Caco-2 (cell line): Measurements from ENCODE around the gene FARP1. TPM values are rescaled to one million over a fixed set of nuclear protein-coding genes. Genes with fewer than 3 reads are reported as not detected.

Experiments
- BruUV-seq: library from RNA; stranded (reverse); fragments of 400-500 nt; replicated peaks from 2 replicates; lab custom pipeline; 2021; lab: Mats Ljungman, UMichigan
- CTCF ChIA-PET: fragments of 300-600 bp; sonication (Branson Sonifier 250); formaldehyde crosslinking; loops from one replicate; lab custom pipeline; 2022; ENCODE audit warnings: antibody characterized with exemption; lab: Charles Lee
- POLR2A ChIA-PET: fragments of 300-600 bp; sonication (Branson Sonifier 250); formaldehyde crosslinking; loops from one replicate; lab custom pipeline; 2022; ENCODE audit warnings: antibody characterized with exemption; lab: Charles Lee
- DNase-seq, 2 experiments: peaks; one replicate each; pipeline versions ENCODE4 v3.0.0 to v3.0.0-alpha.2; 2020 to 2022
- H3K27me3 ChIP-seq: replicated peaks from 2 replicates; pipeline ENCODE4 v1.6.0; 2011; ENCODE audit warnings: low read length; ENCODE audit not compliant: control insufficient read depth, insufficient read depth
- H3K36me3 ChIP-seq: 2 replicates; pipeline ENCODE4 v1.5.1; 2011; ENCODE audit warnings: low read length; ENCODE audit not compliant: control insufficient read depth, insufficient read depth
- H3K4me1 ChIP-seq: fragments of 250-450 bp; sonication (Bioruptor Pico); 2 replicates; pipeline ENCODE4 v1.5.1; 2020; ENCODE audit warnings: mild to moderate bottlenecking
- H3K4me3 ChIP-seq: 2 replicates; pipeline ENCODE4 v1.5.1; 2011; ENCODE audit warnings: low read depth, mild to moderate bottlenecking, control low read depth, low read length
- H3K9me3 ChIP-seq: fragments of 250-450 bp; sonication (Bioruptor Pico); 2 replicates; pipeline ENCODE4 v1.5.1; 2020; ENCODE audit warnings: mild to moderate bottlenecking, moderate library complexity
- H3K27ac Mint-ChIP-seq: one replicate; pipeline ENCODE4 v1.8.0; 2022; ENCODE audit warnings: mixed read lengths; ENCODE audit not compliant: unreplicated experiment
- H3K27me3 Mint-ChIP-seq: one replicate; pipeline ENCODE4 v1.8.0; 2022; ENCODE audit warnings: mixed read lengths; ENCODE audit not compliant: insufficient read depth, unreplicated experiment
- H3K36me3 Mint-ChIP-seq: one replicate; pipeline ENCODE4 v1.8.0; 2022; ENCODE audit warnings: mild to moderate bottlenecking, mixed read lengths; ENCODE audit not compliant: insufficient read depth, unreplicated experiment
- H3K4me1 Mint-ChIP-seq: one replicate; pipeline ENCODE4 v1.8.0; 2022; ENCODE audit warnings: low read depth, mixed read lengths; ENCODE audit not compliant: unreplicated experiment
- H3K4me3 Mint-ChIP-seq: one replicate; pipeline ENCODE4 v1.8.0; 2022; ENCODE audit warnings: mild to moderate bottlenecking, moderate library complexity, mixed read lengths; ENCODE audit not compliant: unreplicated experiment
- H3K9me3 Mint-ChIP-seq: one replicate; pipeline ENCODE4 v1.8.0; 2022; ENCODE audit warnings: mixed read lengths; ENCODE audit not compliant: unreplicated experiment
- intact Hi-C: fragments of 100-400 bp; cut with micrococcal nuclease; formaldehyde crosslinking; loops from one replicate; pipeline ENCODE4 v1.10.0; 2022; ENCODE audit not compliant: unreplicated experiment
- total RNA-seq: library from RNA; stranded (reverse); gene quantifications from 2 replicates; pipeline ENCODE4 v1.2.3, GENCODE V29; 2022
- TF ChIP-seq, protein P1 (sequence below), 2 experiments: fragments of 200-600 bp in 1 of 2; IDR thresholded peaks; 1 replicate in 1 of 2; 2 replicates in 1 of 2; pipeline versions ENCODE4 v1.5.1 to v1.8.0; 2011 to 2022; ENCODE audit warnings: antibody characterized with exemption in 1 of 2, control low read depth in 1 of 2, inconsistent platforms in 1 of 2, low read depth in 1 of 2, low read length in 1 of 2, mild to moderate bottlenecking in 1 of 2, moderate library complexity in 1 of 2; ENCODE audit not compliant: insufficient read depth in 1 of 2, severe bottlenecking in 1 of 2, unreplicated experiment in 1 of 2

Gene FARP1
- total RNA-seq, 1 experiment from 2014 or later = 189 TPM

DNA sequence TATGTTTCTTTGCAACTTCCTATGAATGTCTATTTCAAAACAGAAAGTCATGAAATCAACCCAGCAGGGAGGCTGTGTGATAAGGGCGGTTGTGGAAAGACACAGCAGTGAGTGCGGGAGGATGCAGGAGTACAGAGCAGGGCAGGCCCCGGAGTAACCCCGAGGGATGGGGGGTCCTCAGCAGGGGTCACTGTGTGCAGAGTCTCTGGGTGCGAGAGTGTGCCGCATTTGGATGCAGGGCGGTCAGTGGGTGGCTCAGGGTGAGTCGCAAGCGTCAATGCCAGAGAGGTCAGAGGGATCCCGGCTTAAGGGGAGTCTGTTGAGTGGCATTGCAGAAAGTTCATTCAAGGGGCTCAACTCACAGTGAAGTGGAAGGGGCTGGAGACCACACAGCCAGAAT lies 286.2 kb downstream of the FARP1 start:
- Histone ChIP-seq H3K4me1 (no peaks in the 10 kb centered on the region), H3K4me3 (no peak overlapping the region), H3K9me3 (no peaks in the 10 kb centered on the region), H3K27me3 (no peaks in the 10 kb centered on the region), H3K36me3 (peaks cover 3% of the 10 kb centered on the region)
- intact Hi-C loops = no loop called here
- H3K36me3 Mint-ChIP-seq = peaks cover 82% of the 10 kb centered on the region
- CTCF ChIA-PET = no interaction called here
- H3K27ac Mint-ChIP-seq = no peak overlapping the region
- TF ChIP-seq, protein P1, sequence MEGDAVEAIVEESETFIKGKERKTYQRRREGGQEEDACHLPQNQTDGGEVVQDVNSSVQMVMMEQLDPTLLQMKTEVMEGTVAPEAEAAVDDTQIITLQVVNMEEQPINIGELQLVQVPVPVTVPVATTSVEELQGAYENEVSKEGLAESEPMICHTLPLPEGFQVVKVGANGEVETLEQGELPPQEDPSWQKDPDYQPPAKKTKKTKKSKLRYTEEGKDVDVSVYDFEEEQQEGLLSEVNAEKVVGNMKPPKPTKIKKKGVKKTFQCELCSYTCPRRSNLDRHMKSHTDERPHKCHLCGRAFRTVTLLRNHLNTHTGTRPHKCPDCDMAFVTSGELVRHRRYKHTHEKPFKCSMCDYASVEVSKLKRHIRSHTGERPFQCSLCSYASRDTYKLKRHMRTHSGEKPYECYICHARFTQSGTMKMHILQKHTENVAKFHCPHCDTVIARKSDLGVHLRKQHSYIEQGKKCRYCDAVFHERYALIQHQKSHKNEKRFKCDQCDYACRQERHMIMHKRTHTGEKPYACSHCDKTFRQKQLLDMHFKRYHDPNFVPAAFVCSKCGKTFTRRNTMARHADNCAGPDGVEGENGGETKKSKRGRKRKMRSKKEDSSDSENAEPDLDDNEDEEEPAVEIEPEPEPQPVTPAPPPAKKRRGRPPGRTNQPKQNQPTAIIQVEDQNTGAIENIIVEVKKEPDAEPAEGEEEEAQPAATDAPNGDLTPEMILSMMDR (IDR thresholded peaks at IDR 0.05; ENCODE audit: insufficient read depth in 1 of 2, low read depth in 1 of 2, low read length in 1 of 2, severe bottlenecking in 1 of 2, unreplicated experiment in 1 of 2) = no peak
- H3K4me1 Mint-ChIP-seq = no peaks in the 10 kb centered on the region
- no peaks in the 10 kb centered on the region for H3K27me3 Mint-ChIP-seq
- no TSS peak for BruUV-seq
- H3K4me3 Mint-ChIP-seq = no peak overlapping the region
- H3K9me3 Mint-ChIP-seq = no peaks in the 10 kb centered on the region
- POLR2A ChIA-PET = no interaction called here
- DNase-seq = no peak

DNA sequence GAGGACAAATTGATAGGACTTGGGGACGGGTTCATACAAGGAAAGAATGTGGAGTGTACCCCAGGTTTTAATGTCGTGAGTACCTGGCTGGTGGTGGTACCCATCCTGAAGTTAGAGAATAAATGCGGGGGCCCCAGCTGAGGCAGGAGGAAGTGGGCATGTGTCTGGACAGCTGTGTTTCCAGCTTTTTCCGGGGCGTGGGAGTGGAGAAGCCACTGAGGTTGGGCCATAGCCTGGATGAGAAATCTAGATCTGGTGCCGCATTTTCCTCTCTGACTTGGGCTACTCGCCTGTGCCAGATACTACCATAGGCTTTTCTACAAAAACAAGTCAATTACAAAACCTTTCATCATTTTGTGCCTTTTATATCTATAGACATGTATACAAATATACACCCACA lies 286.6 kb downstream of the FARP1 start:
- no peak for DNase-seq
- Histone ChIP-seq H3K4me1 (no peaks in the 10 kb centered on the region), H3K27me3 (no peaks in the 10 kb centered on the region), H3K4me3 (no peak overlapping the region), H3K9me3 (no peaks in the 10 kb centered on the region), H3K36me3 (peaks cover 3% of the 10 kb centered on the region)
- CTCF ChIA-PET = no interaction called here
- Mint-ChIP-seq H3K36me3 (peaks cover 77% of the 10 kb centered on the region), H3K9me3 (no peaks in the 10 kb centered on the region), H3K27me3 (no peaks in the 10 kb centered on the region), H3K27ac (no peak overlapping the region), H3K4me3 (no peak overlapping the region), H3K4me1 (no peaks in the 10 kb centered on the region)
- no TSS peak for BruUV-seq
- intact Hi-C loops = no loop called here
- TF ChIP-seq, protein P1 (IDR thresholded peaks at IDR 0.05; ENCODE audit: insufficient read depth in 1 of 2, low read depth in 1 of 2, low read length in 1 of 2, severe bottlenecking in 1 of 2, unreplicated experiment in 1 of 2) = no peak
- POLR2A ChIA-PET = no interaction called here

DNA sequence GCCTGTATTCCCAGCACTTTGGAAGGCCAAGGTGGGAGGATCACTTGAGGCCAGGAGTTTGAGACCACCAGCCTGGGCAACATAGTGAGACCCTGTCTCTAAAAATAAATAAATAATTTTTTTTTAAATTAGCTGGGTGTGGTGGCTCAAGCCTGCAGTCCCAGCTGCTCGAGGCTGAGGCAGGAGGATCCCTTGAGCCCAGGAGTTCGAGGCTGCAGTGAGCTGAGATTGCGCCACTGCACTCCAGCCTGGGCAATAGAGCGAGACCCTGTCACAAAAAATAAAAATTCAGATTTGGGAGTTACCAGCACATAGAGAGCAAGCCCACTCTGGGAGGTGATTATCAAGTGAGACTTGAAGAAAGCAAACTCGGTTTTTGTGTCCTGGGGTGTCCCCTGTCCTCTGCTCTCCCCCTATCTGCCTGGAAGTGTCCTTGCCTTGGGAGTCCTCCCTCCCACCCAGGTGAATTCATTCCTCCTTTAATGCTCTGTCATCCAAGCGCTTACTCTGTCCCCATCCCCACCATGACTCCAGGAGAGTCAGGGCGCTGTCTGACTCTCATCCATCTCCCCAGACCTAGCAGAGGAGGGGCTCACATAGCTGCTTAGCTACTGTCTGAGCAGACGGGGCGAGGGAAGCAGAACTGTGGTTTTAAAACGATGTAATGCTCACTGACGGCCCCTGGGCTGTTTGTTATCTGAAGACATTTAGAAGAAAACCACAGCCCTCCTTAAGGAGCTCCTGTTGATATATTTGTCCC lies 287.3 kb downstream of the FARP1 start:
- Mint-ChIP-seq H3K9me3 (no peaks in the 10 kb centered on the region), H3K27me3 (no peaks in the 10 kb centered on the region), H3K4me1 (no peaks in the 10 kb centered on the region), H3K27ac (no peak overlapping the region), H3K36me3 (peaks cover 71% of the 10 kb centered on the region), H3K4me3 (no peak overlapping the region)
- Histone ChIP-seq H3K4me3 (no peak overlapping the region), H3K4me1 (no peaks in the 10 kb centered on the region), H3K27me3 (no peaks in the 10 kb centered on the region), H3K9me3 (no peaks in the 10 kb centered on the region), H3K36me3 (peaks cover 3% of the 10 kb centered on the region)
- intact Hi-C loops = no loop called here
- CTCF ChIA-PET = interaction anchor here (0.5 to 1.3 kb wide), 2 partner anchors 25 to 122 kb away, joined by 4 read pairs; no protein-coding TSS in a partner anchor
- BruUV-seq = no TSS peak
- POLR2A ChIA-PET = interaction anchor here (1.1 kb wide), 1 partner anchor 13 kb away, joined by 3 read pairs; no protein-coding TSS in a partner anchor
- TF ChIP-seq, protein P1 (IDR thresholded peaks at IDR 0.05; ENCODE audit: insufficient read depth in 1 of 2, low read depth in 1 of 2, low read length in 1 of 2, severe bottlenecking in 1 of 2, unreplicated experiment in 1 of 2) = no peak
- DNase-seq = no peak
